Measurements from ENCODE around the gene CASP1.

DNA sequence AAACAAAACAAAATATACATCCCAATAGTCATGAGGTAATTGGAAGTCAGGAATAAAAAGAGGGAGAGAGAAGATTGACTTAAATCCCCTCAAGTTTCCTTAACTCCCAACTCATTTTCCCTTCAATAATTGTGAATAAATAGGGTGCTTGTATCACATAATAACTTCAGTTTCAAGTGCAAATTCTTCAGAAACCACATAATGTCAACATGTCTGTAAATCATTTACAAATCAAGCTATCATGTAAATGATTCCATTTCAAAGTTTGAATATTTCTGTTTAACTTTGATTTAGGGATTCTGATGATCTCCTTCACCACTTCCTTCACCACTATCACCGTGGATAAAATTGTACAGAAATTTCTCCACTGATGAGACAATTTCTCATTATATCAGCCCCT lies 35.2 kb downstream of the CASP1 start:
- no peak for TF ChIP-seq TAF1 (IDR thresholded peaks at IDR 0.05; ENCODE audit: borderline replicate concordance, low read depth, low read length)
- no peak for TF ChIP-seq POLR2A (IDR thresholded peaks at IDR 0.05; ENCODE audit: low read depth, low read length)

All from GM12892 (cell line).